K562 (cell line): ENCODE measurements around the gene CD93. TPM values are rescaled to one million over a fixed set of nuclear protein-coding genes. Genes with fewer than 3 reads are reported as not detected.

Experiments
- ATAC-seq: fragments of 200-7000 bp; cut with Tn5 transposase; 3 replicates; pipeline ENCODE4 v1.9.1; 2020; ENCODE audit warnings: moderate library complexity
- BruUV-seq: library from RNA; stranded (reverse); fragments of 400-500 nt; replicated peaks from 2 replicates; lab custom pipeline; 2021; lab: Mats Ljungman, UMichigan
- CTCF ChIA-PET: fragments of 300-600 bp; formaldehyde crosslinking; extraction: SDS; loops from one replicate; lab custom pipeline; 2021; ENCODE audit warnings: low intra/inter-chr PET ratio; lab: Yijun Ruan, JAX
- POLR2A ChIA-PET: fragments of 300-600, 350-650 bp; sonication (Branson Sonifier 250); formaldehyde crosslinking; extraction: SDS; loops from one replicate; lab custom pipeline; 2021; ENCODE audit warnings: antibody characterized with exemption, inconsistent platforms; lab: Yijun Ruan, JAX
- DNase-seq, 4 experiments: peaks; one replicate each; pipeline versions ENCODE4 v3.0.0 to v3.0.0-alpha.2; 2011 to 2018; ENCODE audit warnings: low spot score in 3 of 4, mixed read lengths in 3 of 4; ENCODE audit errors: extremely low read depth in 1 of 4
- FAIRE-seq: peaks from 2 replicates; lab custom pipeline; 2011; peaks lifted over from hg19 to GRCh38; lab: Jason Lieb, UNC
- H2AFZ ChIP-seq: 2 replicates; pipeline ENCODE4 v1.6.0; 2011; ENCODE audit warnings: low read depth, low read length, control low read depth, inconsistent platforms
- H3K27ac ChIP-seq: fragments of 200-600 bp; 3 replicates; pipeline ENCODE4 v1.8.0; 2011; ENCODE audit warnings: low read depth, mild to moderate bottlenecking, control low read depth, inconsistent platforms, low read length, moderate library complexity, mixed read lengths; ENCODE audit errors: extremely low read depth
- H3K27me3 ChIP-seq, 2 experiments: fragments of 300-600 bp in 1 of 2; 2 replicates in 1 of 2; 3 replicates in 1 of 2; pipeline versions ENCODE4 v1.6.0 to v1.8.0; 2011; ENCODE audit warnings: inconsistent platforms in 2 of 2, low read length in 2 of 2, mild to moderate bottlenecking in 1 of 2, mixed read lengths in 1 of 2, moderate library complexity in 1 of 2; ENCODE audit not compliant: control insufficient read depth in 2 of 2, insufficient read depth in 2 of 2
- H3K36me3 ChIP-seq: fragments of 300-600 bp; 3 replicates; pipeline ENCODE4 v1.8.0; 2011; ENCODE audit warnings: mild to moderate bottlenecking, low read length, inconsistent platforms; ENCODE audit not compliant: control insufficient read depth, insufficient read depth
- H3K4me1 ChIP-seq, 2 experiments: fragments of 200-600 bp in 1 of 2; replicated peaks in 1 of 2; 2 replicates in 1 of 2; 3 replicates in 1 of 2; pipeline versions ENCODE4 v1.5.1 to v1.8.0; 2011; ENCODE audit warnings: inconsistent platforms in 2 of 2, low read length in 2 of 2, mild to moderate bottlenecking in 1 of 2, mixed read lengths in 1 of 2, moderate library complexity in 1 of 2; ENCODE audit not compliant: control insufficient read depth in 2 of 2, insufficient read depth in 2 of 2
- H3K4me2 ChIP-seq: 2 replicates; pipeline ENCODE4 v1.6.1; 2011; ENCODE audit warnings: low read length, control low read depth, inconsistent platforms, mixed read lengths; ENCODE audit not compliant: insufficient read depth
- H3K4me3 ChIP-seq: fragments of 200-600 bp; sonication (generic), shearing (Covaris generic); 2 replicates; pipeline ENCODE4 v1.5.1; 2016; ENCODE audit warnings: control low read depth, inconsistent platforms
- H3K79me2 ChIP-seq: fragments of 200-600 bp; 3 replicates; pipeline ENCODE4 v1.8.0; 2011; ENCODE audit warnings: low read length, inconsistent platforms; ENCODE audit not compliant: control insufficient read depth, insufficient read depth
- H3K9ac ChIP-seq, 2 experiments: 2 replicates each; pipeline versions ENCODE4 v1.6.0 to v1.6.1; 2011; ENCODE audit warnings: low read depth in 2 of 2, low read length in 2 of 2, control low read depth in 1 of 2, inconsistent platforms in 1 of 2, mild to moderate bottlenecking in 1 of 2, mixed read lengths in 1 of 2; ENCODE audit not compliant: insufficient read depth in 1 of 2
- H3K9me1 ChIP-seq: one replicate; pipeline ENCODE4 v1.6.0; 2011; ENCODE audit warnings: inconsistent platforms, mild to moderate bottlenecking, low read length, moderate library complexity; ENCODE audit not compliant: control insufficient read depth, insufficient read depth
- H3K9me3 ChIP-seq: replicated peaks from 2 replicates; pipeline ENCODE4 v1.5.1; 2011; ENCODE audit warnings: low read depth, low read length, inconsistent platforms; ENCODE audit not compliant: control insufficient read depth, insufficient read depth
- H4K20me1 ChIP-seq: replicated peaks from 2 replicates; pipeline ENCODE4 v1.6.1; 2011; ENCODE audit warnings: low read length, inconsistent platforms, mixed read lengths; ENCODE audit not compliant: control insufficient read depth, insufficient read depth
- ATF4 ChIP-seq: fragments of 450-650 bp; formaldehyde crosslinking; IDR thresholded peaks from 2 replicates; pipeline ENCODE4 v1.4.0; 2022; ENCODE audit warnings: mild to moderate bottlenecking, moderate library complexity
- DIDO1 ChIP-seq: fragments of 450-650 bp; IDR thresholded peaks from 2 replicates; pipeline ENCODE4 v1.6.1; 2016; ENCODE audit warnings: low read depth, missing biosample characterization, missing genetic modification characterization
- HMG20A ChIP-seq: fragments of 450-650 bp; formaldehyde crosslinking; conservative IDR thresholded peaks from 2 replicates; pipeline ENCODE4 v1.4.0; 2020; ENCODE audit warnings: mild to moderate bottlenecking, mixed read lengths
- RBM39 ChIP-seq: fragments of 200-400 bp; formaldehyde crosslinking; optimal IDR thresholded peaks from 2 replicates; pipeline ENCODE3; 2018; ENCODE audit warnings: low read depth, low read length
- RCOR1 ChIP-seq, 2 experiments: IDR thresholded peaks; 2 replicates each; pipeline ENCODE4 v1.6.1; 2012; ENCODE audit warnings: low read depth in 2 of 2, low read length in 2 of 2, borderline replicate concordance in 1 of 2, improper control_type of control experiment in 1 of 2
- ZNF217 ChIP-seq: sonication (generic); formaldehyde crosslinking; IDR thresholded peaks from 2 replicates; pipeline ENCODE4 v1.8.0; 2022; ENCODE audit warnings: mild to moderate bottlenecking, missing genetic modification reagents
- WGBS: fragments of 100-300 bp; shearing (Covaris generic); methylation state at CpG from one replicate; pipeline ENCODE4 v1.1.6; 2016; ENCODE audit warnings: low coverage, mixed read lengths; ENCODE audit not compliant: insufficient coverage; ENCODE audit errors: missing lambda C conversion rate; 5-methylcytosine and 5-hydroxymethylcytosine counted together
- in situ Hi-C: fragments of 300-500 bp; cut with MboI; formaldehyde crosslinking; loops from 4 replicates; pipeline ENCODE4 v1.15.0; 2018; ENCODE audit warnings: inconsistent platforms, mixed read lengths
- intact Hi-C: fragments of 100-400 bp; cut with micrococcal nuclease; formaldehyde crosslinking; loops from 2 replicates; pipeline ENCODE4 v1.14.2; 2022
- polyA plus RNA-seq, 8 experiments: library from polyadenylated mRNA; depleted of rRNA in 4 of 8; stranded (reverse) in 5 of 8; unstranded in 3 of 8; fragments of >200 nt; fragmentation: Nextera tagmentation in 2 of 8; fragmentation: Illumina TruSeq in 1 of 8; extraction: Ambion mirVana in 2 of 8; extraction: Trizol in 1 of 8; gene quantifications; 2 replicates each; pipeline versions ENCODE4 v1.2.1 to v1.2.3, GENCODE V29; 2011 to 2014; ENCODE audit warnings: inconsistent platforms in 1 of 8, missing spikeins in 1 of 8
- total RNA-seq, 7 experiments: library from RNA; depleted of rRNA in 6 of 7; stranded (reverse); fragments of >200 nt in 6 of 7; fragmentation: Illumina TruSeq in 2 of 7; extraction: Trizol in 2 of 7; gene quantifications; 2 replicates each; pipeline versions ENCODE4 v1.2.1 to v1.2.3, GENCODE V29; 2011 to 2021; ENCODE audit warnings: low replicate concordance in 1 of 7

Gene CD93
- total and polyA plus RNA-seq, 9 of the 15 experiments (the other 6 are each of a cell fraction or from before 2014, with no cell fraction given), result 0.03 to 0.20 (median 0.05) TPM

GRCh38 chr20:23085436-23086055 lies 578 bp downstream of the CD93 start (continued):
- no peak for TF ChIP-seq ATF4 (CRISPR knock-in tag)
- no peak for TF ChIP-seq DIDO1
- TF ChIP-seq RBM39, result no peak
- TF ChIP-seq RCOR1 (IDR thresholded peaks at IDR 0.05; ENCODE audit: borderline replicate concordance in 1 of 2, low read depth in 2 of 2, low read length in 2 of 2), result no peak

GRCh38 chr20:23084845-23085365 lies 1.2 kb downstream of the CD93 start:
- ATAC-seq (no peak), FAIRE-seq (no peak), DNase-seq (no peak)
- intact Hi-C loops, result no loop called here
- H3K27ac ChIP-seq, result no peak overlapping the region
- no peak overlapping the region for H3K4me2 ChIP-seq
- in situ Hi-C loops, result no loop called here
- H3K27me3 ChIP-seq, result no peaks in the 10 kb centered on the region
- H3K4me3 ChIP-seq, result no peak overlapping the region
- H3K79me2 ChIP-seq, result no peaks in the 10 kb centered on the region
- WGBS, result 89% methylated on average over 4 of the region's 24 CpGs
- no peaks in the 10 kb centered on the region for H3K36me3 ChIP-seq
- no peaks in the 10 kb centered on the region for H4K20me1 ChIP-seq
- H3K9me1 ChIP-seq, result no peaks in the 10 kb centered on the region
- POLR2A ChIA-PET, result no interaction called here
- H2AFZ ChIP-seq, result no peak overlapping the region
- no peak overlapping the region for H3K9ac ChIP-seq
- TF ChIP-seq ZNF217 (CRISPR knock-in tag) (no peak), HMG20A (CRISPR knock-in tag) (no peak)
- TF ChIP-seq, all 486 proteins: peak for 0
- no TSS peak for BruUV-seq
- no peaks in the 10 kb centered on the region for H3K9me3 ChIP-seq
- CTCF ChIA-PET, result no interaction called here
- H3K4me1 ChIP-seq, result peaks cover 28 to 52% of the 10 kb centered on the region in 2 experiments; a peak in 4 of 5 replicates
